ENCODE results near the gene DOCK9. TPM values are rescaled to one million over a fixed set of nuclear protein-coding genes. Genes with fewer than 3 reads are reported as not detected.

The DOCK9 gene
- total RNA-seq, 6 experiments from 2014 or later, result 16.5 to 24.3 (median 18.1) TPM

DNA sequence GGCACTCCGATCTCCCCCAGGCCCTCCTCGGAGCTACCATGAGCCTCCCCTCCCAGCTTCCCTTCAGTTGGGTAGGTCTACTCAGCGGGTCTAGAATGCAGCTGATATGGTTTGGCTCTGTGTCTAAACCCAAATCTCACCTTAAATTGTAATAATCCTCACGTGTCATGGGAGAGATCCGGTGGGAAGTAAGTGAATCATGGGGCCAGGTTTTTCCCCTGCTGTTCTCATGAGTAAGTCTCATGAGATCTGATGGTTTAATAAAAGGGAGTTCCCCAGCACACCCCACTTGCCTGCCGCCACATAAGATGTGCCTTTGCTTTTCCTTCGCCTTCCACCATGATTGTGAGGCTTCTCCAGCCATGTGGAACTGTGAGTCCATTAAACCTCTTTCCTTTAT is 14.5 kb upstream of the DOCK9 start:
- 68% methylated on average over 4 of the region's 7 CpGs for WGBS (ENCODE audit: insufficient coverage, low coverage, low lambda C conversion rate, missing lambda C conversion rate)
- no peak for TF ChIP-seq POLR2A (IDR thresholded peaks at IDR 0.05)
- TF ChIP-seq, protein P1, sequence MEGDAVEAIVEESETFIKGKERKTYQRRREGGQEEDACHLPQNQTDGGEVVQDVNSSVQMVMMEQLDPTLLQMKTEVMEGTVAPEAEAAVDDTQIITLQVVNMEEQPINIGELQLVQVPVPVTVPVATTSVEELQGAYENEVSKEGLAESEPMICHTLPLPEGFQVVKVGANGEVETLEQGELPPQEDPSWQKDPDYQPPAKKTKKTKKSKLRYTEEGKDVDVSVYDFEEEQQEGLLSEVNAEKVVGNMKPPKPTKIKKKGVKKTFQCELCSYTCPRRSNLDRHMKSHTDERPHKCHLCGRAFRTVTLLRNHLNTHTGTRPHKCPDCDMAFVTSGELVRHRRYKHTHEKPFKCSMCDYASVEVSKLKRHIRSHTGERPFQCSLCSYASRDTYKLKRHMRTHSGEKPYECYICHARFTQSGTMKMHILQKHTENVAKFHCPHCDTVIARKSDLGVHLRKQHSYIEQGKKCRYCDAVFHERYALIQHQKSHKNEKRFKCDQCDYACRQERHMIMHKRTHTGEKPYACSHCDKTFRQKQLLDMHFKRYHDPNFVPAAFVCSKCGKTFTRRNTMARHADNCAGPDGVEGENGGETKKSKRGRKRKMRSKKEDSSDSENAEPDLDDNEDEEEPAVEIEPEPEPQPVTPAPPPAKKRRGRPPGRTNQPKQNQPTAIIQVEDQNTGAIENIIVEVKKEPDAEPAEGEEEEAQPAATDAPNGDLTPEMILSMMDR (IDR thresholded peaks at IDR 0.05), result no peak
- Histone ChIP-seq H3K27ac (no peak overlapping the region), H3K4me3 (no peak overlapping the region), H3K4me1 (no peaks in the 10 kb centered on the region), H3K9me3 (no peaks in the 10 kb centered on the region), H3K36me3 (no peaks in the 10 kb centered on the region), H3K27me3 (no peaks in the 10 kb centered on the region)
- intact Hi-C loops (cut with DNase I), result no loop called here
- ATAC-seq, result no peak
- no peak for DNase-seq

DNA sequence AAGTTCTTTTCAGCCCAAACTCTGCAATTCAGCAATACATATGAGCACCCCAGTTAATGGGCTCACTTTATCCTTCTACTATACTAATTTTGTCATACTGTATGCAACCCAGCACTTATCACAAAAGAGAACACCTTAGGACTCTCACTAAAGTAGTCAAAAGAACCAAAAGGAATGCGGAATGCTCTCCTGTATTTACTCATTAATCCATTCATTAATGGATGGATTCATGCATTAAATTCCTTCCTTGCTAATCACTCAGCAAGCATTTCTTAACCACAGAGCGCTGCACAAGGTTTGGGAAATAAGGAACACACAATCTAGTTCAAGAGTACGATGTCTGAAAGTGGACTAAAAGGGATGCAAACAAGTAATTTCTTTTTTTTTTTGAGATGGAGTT is 12.8 kb upstream of the DOCK9 start:
- DNase-seq, result no peak
- Histone ChIP-seq H3K27me3 (no peaks in the 10 kb centered on the region), H3K4me3 (no peak overlapping the region), H3K4me1 (peaks cover 0 to 9% (median 2%) of the 10 kb centered on the region in 4 donors), H3K9me3 (no peaks in the 10 kb centered on the region), H3K36me3 (no peaks in the 10 kb centered on the region), H3K27ac (no peak overlapping the region)
- TF ChIP-seq, protein P1 (IDR thresholded peaks at IDR 0.05), result no peak
- no peak for TF ChIP-seq POLR2A (IDR thresholded peaks at IDR 0.05)
- ATAC-seq, result no peak
- intact Hi-C loops (cut with DNase I), result no loop called here
- WGBS (ENCODE audit: insufficient coverage, low coverage, low lambda C conversion rate, missing lambda C conversion rate), result 97% methylated on average over 3 of the region's 3 CpGs

DNA sequence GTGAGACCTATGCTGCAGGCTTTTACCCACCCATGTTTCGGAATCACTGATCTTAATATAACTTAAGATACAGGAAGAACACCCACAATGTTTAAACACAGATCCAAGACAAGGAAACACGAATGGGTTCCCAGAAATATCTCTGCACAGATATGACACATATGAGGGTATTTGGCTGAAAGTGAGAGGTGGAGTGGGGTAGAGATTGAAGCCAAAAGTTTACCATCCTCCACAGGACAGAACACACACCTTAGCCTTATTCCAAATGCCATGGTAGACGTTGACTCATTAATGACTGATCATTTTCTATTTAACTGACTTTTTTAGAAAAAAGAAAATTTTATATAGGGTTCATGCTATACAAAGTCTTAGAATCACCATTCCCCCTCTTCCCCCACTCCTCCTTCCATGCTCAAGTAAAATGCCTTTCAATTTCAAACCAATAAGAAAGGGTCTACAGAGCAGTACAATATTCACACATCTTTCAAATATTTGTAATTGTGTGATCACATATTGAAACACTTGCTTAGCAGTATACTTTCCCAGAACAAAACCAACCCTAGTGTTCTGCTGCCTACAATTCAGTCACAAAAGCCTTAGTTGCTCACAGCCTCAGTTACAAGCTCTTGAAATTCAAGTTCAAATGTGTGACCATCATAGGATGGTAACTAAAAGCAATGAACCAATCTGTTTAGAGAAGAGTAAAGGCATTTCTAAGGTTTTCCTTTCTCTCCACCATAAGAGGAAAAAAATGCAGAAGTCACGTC is 11.8 kb upstream of the DOCK9 start:
- no peak overlapping the region for H3K4me3 ChIP-seq
- WGBS (ENCODE audit: insufficient coverage, low coverage, low lambda C conversion rate, missing lambda C conversion rate), result 76% methylated on average over 4 of the region's 4 CpGs
- intact Hi-C loops (cut with DNase I), result no loop called here

DNA sequence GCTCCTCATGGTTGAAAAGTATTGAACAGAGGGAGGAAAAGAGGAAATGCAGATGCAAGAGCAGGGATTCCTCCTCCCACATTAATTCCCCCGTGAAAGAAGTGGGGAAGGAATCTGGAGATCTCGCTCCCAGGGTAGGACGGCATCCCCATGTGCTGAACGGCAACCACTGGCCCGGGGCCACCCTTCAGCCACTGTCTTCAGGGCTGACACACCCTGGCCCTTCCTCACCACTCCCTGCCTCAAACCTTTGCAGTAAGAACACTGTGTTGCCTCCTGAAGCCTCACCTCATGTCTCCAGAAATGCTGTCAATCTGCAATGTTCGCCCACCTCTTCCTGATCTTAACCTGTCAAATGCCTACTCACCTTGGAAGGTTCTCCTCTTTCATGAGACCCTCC is 10.9 kb upstream of the DOCK9 start:
- TF ChIP-seq POLR2A (IDR thresholded peaks at IDR 0.05), result no peak
- TF ChIP-seq, protein P1 (IDR thresholded peaks at IDR 0.05), result no peak
- H3K27me3 ChIP-seq, result no peaks in the 10 kb centered on the region
- DNase-seq, result no peak
- peaks cover 0 to 18% (median 2%) of the 10 kb centered on the region in 4 donors for H3K4me1 ChIP-seq
- no peak overlapping the region for H3K27ac ChIP-seq
- no peaks in the 10 kb centered on the region for H3K36me3 ChIP-seq
- H3K9me3 ChIP-seq, result no peaks in the 10 kb centered on the region
- intact Hi-C loops (cut with DNase I), result no loop called here
- H3K4me3 ChIP-seq, result no peak overlapping the region
- WGBS (ENCODE audit: insufficient coverage, low coverage, low lambda C conversion rate, missing lambda C conversion rate), result 86% methylated on average over 2 of the region's 6 CpGs
- no peak for ATAC-seq

More for the DNA sequence above, 11.8 kb upstream of the DOCK9 start:
- DNase-seq (no peak), ATAC-seq (no peak)
- no peaks in the 10 kb centered on the region for H3K27me3 ChIP-seq
- no peaks in the 10 kb centered on the region for H3K9me3 ChIP-seq
- no peak for TF ChIP-seq POLR2A (IDR thresholded peaks at IDR 0.05)
- TF ChIP-seq, protein P1 (IDR thresholded peaks at IDR 0.05), result no peak
- peaks cover 0 to 9% (median 2%) of the 10 kb centered on the region in 4 donors for H3K4me1 ChIP-seq
- no peaks in the 10 kb centered on the region for H3K36me3 ChIP-seq
- H3K27ac ChIP-seq, result no peak overlapping the region

Measured in right lobe of liver (tissue), 6 donors.